ENCODE results near the gene AUP1. TPM values are rescaled to one million over a fixed set of nuclear protein-coding genes. Genes with fewer than 3 reads are reported as not detected.

AUP1 gene
- total and polyA plus RNA-seq, 9 of the 15 experiments (the other 6 are each of a cell fraction or from before 2014, with no cell fraction given): 70.7 to 245 (median 165) TPM

DNA sequence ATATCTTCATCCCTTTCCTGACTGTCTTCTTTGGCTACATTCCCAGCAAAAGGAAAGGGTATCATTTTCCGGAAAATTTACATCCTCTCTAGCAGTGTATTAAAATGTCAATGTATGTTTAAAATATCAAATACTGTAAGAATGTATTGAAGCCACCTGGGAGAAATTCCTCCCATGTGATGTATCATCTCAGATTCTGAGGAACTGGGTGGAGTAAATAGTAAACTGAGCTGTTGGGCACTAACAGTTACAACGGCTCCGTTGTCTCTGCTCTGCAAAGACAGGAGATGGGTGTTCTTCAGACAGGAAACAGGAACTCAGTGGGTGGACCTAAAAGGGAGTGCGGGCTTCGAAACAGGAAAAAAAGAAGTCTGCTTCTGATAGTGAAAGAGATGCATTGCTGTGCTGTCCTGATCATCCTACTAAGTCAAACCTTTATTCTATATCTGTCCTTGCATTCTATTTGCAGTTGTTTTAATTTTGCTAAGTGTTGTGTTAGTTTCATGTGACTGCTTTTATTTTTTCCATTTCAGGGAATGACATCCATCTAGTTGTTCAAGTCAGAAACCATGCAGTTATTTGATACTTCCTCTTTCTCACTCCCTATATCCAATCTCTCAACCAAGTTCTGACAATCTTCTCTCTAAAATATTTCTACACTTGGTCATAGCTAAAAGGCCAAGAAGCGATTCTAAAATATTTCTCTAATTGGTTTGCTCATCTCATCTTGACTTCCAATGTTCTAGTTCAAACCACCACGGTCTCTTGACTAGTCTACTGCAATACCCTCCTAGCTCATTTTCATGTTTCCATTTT is 44.4 kb upstream of the AUP1 start (continued):
- TF ChIP-seq, protein P1, sequence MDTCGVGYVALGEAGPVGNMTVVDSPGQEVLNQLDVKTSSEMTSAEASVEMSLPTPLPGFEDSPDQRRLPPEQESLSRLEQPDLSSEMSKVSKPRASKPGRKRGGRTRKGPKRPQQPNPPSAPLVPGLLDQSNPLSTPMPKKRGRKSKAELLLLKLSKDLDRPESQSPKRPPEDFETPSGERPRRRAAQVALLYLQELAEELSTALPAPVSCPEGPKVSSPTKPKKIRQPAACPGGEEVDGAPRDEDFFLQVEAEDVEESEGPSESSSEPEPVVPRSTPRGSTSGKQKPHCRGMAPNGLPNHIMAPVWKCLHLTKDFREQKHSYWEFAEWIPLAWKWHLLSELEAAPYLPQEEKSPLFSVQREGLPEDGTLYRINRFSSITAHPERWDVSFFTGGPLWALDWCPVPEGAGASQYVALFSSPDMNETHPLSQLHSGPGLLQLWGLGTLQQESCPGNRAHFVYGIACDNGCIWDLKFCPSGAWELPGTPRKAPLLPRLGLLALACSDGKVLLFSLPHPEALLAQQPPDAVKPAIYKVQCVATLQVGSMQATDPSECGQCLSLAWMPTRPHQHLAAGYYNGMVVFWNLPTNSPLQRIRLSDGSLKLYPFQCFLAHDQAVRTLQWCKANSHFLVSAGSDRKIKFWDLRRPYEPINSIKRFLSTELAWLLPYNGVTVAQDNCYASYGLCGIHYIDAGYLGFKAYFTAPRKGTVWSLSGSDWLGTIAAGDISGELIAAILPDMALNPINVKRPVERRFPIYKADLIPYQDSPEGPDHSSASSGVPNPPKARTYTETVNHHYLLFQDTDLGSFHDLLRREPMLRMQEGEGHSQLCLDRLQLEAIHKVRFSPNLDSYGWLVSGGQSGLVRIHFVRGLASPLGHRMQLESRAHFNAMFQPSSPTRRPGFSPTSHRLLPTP (IDR thresholded peaks at IDR 0.05; ENCODE audit: borderline replicate concordance, extremely low read depth, insufficient read length): no peak
- TF ChIP-seq, protein P2, sequence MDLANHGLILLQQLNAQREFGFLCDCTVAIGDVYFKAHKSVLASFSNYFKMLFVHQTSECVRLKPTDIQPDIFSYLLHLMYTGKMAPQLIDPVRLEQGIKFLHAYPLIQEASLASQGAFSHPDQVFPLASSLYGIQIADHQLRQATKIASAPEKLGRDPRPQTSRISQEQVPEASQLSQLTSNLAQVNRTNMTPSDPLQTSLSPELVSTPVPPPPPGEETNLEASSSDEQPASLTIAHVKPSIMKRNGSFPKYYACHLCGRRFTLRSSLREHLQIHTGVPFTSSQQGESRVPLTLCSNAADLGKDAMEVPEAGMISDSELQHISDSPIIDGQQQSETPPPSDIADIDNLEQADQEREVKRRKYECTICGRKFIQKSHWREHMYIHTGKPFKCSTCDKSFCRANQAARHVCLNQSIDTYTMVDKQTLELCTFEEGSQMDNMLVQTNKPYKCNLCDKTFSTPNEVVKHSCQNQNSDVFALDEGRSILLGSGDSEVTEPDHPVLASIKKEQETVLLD (IDR thresholded peaks at IDR 0.05): no peak
- TF ChIP-seq, protein P3, sequence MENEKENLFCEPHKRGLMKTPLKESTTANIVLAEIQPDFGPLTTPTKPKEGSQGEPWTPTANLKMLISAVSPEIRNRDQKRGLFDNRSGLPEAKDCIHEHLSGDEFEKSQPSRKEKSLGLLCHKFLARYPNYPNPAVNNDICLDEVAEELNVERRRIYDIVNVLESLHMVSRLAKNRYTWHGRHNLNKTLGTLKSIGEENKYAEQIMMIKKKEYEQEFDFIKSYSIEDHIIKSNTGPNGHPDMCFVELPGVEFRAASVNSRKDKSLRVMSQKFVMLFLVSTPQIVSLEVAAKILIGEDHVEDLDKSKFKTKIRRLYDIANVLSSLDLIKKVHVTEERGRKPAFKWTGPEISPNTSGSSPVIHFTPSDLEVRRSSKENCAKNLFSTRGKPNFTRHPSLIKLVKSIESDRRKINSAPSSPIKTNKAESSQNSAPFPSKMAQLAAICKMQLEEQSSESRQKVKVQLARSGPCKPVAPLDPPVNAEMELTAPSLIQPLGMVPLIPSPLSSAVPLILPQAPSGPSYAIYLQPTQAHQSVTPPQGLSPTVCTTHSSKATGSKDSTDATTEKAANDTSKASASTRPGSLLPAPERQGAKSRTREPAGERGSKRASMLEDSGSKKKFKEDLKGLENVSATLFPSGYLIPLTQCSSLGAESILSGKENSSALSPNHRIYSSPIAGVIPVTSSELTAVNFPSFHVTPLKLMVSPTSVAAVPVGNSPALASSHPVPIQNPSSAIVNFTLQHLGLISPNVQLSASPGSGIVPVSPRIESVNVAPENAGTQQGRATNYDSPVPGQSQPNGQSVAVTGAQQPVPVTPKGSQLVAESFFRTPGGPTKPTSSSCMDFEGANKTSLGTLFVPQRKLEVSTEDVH (IDR thresholded peaks at IDR 0.05; ENCODE audit: low read depth, partially characterized antibody): peak; percentile 63
- TF ChIP-seq DMBX1 (CRISPR knock-in tag; IDR thresholded peaks at IDR 0.05; ENCODE audit: borderline replicate concordance) (no peak), MYNN (IDR thresholded peaks at IDR 0.05) (no peak), MYNN (CRISPR knock-in tag; IDR thresholded peaks at IDR 0.05) (no peak), BDP1 (IDR thresholded peaks at IDR 0.05; ENCODE audit: insufficient read depth, insufficient read length) (no peak), EP400 (IDR thresholded peaks at IDR 0.05) (0 out of 2 replicates have a peak, but pooled peaks have one; percentile 14), BRD9 (IDR thresholded peaks at IDR 0.05; ENCODE audit: low read depth, partially characterized antibody) (no peak), ZZZ3 (IDR thresholded peaks at IDR 0.05) (no peak), MYC (IDR thresholded peaks at IDR 0.05; ENCODE audit: low read depth, low read length) (0 out of 2 replicates have a peak, but pooled peaks have one; percentile 28), MYC (CRISPR knock-in tag; IDR thresholded peaks at IDR 0.05; ENCODE audit: borderline replicate concordance, low read depth) (no peak)
- TF ChIP-seq, protein P4, sequence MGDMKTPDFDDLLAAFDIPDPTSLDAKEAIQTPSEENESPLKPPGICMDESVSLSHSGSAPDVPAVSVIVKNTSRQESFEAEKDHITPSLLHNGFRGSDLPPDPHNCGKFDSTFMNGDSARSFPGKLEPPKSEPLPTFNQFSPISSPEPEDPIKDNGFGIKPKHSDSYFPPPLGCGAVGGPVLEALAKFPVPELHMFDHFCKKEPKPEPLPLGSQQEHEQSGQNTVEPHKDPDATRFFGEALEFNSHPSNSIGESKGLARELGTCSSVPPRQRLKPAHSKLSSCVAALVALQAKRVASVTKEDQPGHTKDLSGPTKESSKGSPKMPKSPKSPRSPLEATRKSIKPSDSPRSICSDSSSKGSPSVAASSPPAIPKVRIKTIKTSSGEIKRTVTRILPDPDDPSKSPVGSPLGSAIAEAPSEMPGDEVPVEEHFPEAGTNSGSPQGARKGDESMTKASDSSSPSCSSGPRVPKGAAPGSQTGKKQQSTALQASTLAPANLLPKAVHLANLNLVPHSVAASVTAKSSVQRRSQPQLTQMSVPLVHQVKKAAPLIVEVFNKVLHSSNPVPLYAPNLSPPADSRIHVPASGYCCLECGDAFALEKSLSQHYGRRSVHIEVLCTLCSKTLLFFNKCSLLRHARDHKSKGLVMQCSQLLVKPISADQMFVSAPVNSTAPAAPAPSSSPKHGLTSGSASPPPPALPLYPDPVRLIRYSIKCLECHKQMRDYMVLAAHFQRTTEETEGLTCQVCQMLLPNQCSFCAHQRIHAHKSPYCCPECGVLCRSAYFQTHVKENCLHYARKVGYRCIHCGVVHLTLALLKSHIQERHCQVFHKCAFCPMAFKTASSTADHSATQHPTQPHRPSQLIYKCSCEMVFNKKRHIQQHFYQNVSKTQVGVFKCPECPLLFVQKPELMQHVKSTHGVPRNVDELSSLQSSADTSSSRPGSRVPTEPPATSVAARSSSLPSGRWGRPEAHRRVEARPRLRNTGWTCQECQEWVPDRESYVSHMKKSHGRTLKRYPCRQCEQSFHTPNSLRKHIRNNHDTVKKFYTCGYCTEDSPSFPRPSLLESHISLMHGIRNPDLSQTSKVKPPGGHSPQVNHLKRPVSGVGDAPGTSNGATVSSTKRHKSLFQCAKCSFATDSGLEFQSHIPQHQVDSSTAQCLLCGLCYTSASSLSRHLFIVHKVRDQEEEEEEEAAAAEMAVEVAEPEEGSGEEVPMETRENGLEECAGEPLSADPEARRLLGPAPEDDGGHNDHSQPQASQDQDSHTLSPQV (IDR thresholded peaks at IDR 0.05): peak; percentile 76
- TF ChIP-seq, protein P5, sequence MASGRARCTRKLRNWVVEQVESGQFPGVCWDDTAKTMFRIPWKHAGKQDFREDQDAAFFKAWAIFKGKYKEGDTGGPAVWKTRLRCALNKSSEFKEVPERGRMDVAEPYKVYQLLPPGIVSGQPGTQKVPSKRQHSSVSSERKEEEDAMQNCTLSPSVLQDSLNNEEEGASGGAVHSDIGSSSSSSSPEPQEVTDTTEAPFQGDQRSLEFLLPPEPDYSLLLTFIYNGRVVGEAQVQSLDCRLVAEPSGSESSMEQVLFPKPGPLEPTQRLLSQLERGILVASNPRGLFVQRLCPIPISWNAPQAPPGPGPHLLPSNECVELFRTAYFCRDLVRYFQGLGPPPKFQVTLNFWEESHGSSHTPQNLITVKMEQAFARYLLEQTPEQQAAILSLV (tag; IDR thresholded peaks at IDR 0.05): no peak

Measured in K562 (cell line).